Left ventricle myocardium superior (tissue), 1 donor: ENCODE data around the gene CDC42BPB. TPM values are rescaled to one million over a fixed set of nuclear protein-coding genes. Genes with fewer than 3 reads are reported as not detected.

Source experiments
- ATAC-seq: fragments of 200-7000 bp; cut with Tn5 transposase; one replicate; pipeline ENCODE4 v1.9.1; 2020; ENCODE audit warnings: mild to moderate bottlenecking, moderate library complexity
- DNase-seq: peaks from one replicate; pipeline ENCODE4 v3.0.0-alpha.2; 2020
- intact Hi-C: fragments of 100-400 bp; cut with micrococcal nuclease; formaldehyde crosslinking; loops from one replicate; pipeline ENCODE4 v1.11.0; 2022
- total RNA-seq: library from RNA; stranded (reverse); fragmentation: NEBNext Ultra II Directional; extraction: Animal tissue kit (Norgen Biotek cat#: 25700); gene quantifications from one replicate; pipeline ENCODE4 v1.2.1, GENCODE V29; 2021
- donor health status: DM: no; HTN: yes; CAD: no; lungs with severe emphysema.

CDC42BPB gene
- total RNA-seq, 1 donor from 2014 or later, result 75.1 TPM

GRCh38 chr14:102913341-102914211, 143.8 kb downstream of the CDC42BPB start:
- ATAC-seq (no peak), DNase-seq (no peak)
- intact Hi-C loops, result no loop called here

- ATAC-seq, result no peak
- intact Hi-C loops, result no loop called here
- DNase-seq, result no peak
These were observed 145.2 kb downstream of the CDC42BPB start for GRCh38 chr14:102911991-102912761.

GRCh38 chr14:102911541-102911951, 145.8 kb downstream of the CDC42BPB start:
- DNase-seq, result no peak
- intact Hi-C loops, result no loop called here
- ATAC-seq, result no peak

GRCh38 chr14:102910442-102910841, 146.9 kb downstream of the CDC42BPB start:
- intact Hi-C loops, result no loop called here

GRCh38 chr14:102909911-102910310, 147.4 kb downstream of the CDC42BPB start:
- DNase-seq (no peak), ATAC-seq (no peak)
- intact Hi-C loops, result no loop called here

More at GRCh38 chr14:102910442-102910841, 146.9 kb downstream of the CDC42BPB start:
- DNase-seq (no peak), ATAC-seq (no peak)

- intact Hi-C loops, result no loop called here
- DNase-seq, result no peak
These were observed 147.9 kb downstream of the CDC42BPB start for GRCh38 chr14:102909462-102909861.

GRCh38 chr14:102908766-102909455, 148.4 kb downstream of the CDC42BPB start:
- ATAC-seq (no peak), DNase-seq (no peak)
- intact Hi-C loops, result no loop called here

More at GRCh38 chr14:102909462-102909861, 147.9 kb downstream of the CDC42BPB start:
- ATAC-seq, result no peak

- DNase-seq (no peak), ATAC-seq (no peak)
- intact Hi-C loops, result no loop called here
These were observed 149.2 kb downstream of the CDC42BPB start for GRCh38 chr14:102907980-102908730.

- no peak for DNase-seq
- intact Hi-C loops, result no loop called here
- no peak for ATAC-seq
These were observed 150.0 kb downstream of the CDC42BPB start for GRCh38 chr14:102907303-102907844.

- DNase-seq (no peak), ATAC-seq (no peak)
- intact Hi-C loops, result no loop called here
These were observed 150.6 kb downstream of the CDC42BPB start for GRCh38 chr14:102906616-102907302.

GRCh38 chr14:102905116-102906108, 151.9 kb downstream of the CDC42BPB start:
- no peak for ATAC-seq
- intact Hi-C loops, result no loop called here
- no peak for DNase-seq

- DNase-seq (no peak), ATAC-seq (no peak)
- intact Hi-C loops, result no loop called here
These were observed 153.3 kb downstream of the CDC42BPB start for GRCh38 chr14:102903889-102904512.

GRCh38 chr14:102903248-102903888, 154.0 kb downstream of the CDC42BPB start:
- intact Hi-C loops, result no loop called here
- ATAC-seq, result no peak
- no peak for DNase-seq

- intact Hi-C loops, result no loop called here
- ATAC-seq, result no peak
- DNase-seq, result no peak
These were observed 154.7 kb downstream of the CDC42BPB start for GRCh38 chr14:102902523-102903247.

- intact Hi-C loops, result no loop called here
- no peak for ATAC-seq
- DNase-seq, result no peak
These were observed 155.3 kb downstream of the CDC42BPB start for GRCh38 chr14:102902086-102902485.
